ELF-1 (cell line): Measurements from ENCODE around the gene DHX16.

Source experiments
- DNase-seq: peaks from one replicate; pipeline ENCODE4 v3.0.0-alpha.2; 2016; ENCODE audit warnings: low read depth, low spot score

Gene DHX16

GRCh38 chr6:30640481-30640880 is 32.3 kb downstream of the DHX16 start:
- no peak for DNase-seq

GRCh38 chr6:30635834-30636233 is 37.0 kb downstream of the DHX16 start:
- no peak for DNase-seq

GRCh38 chr6:30626484-30627366 is 46.1 kb downstream of the DHX16 start, which contains the start of gene ATAT1:
ATAT1 (plus strand) TSS chr6:30626874.
- DNase-seq: peak; percentile 92

GRCh38 chr6:30625511-30625910 is 47.3 kb downstream of the DHX16 start:
- no peak for DNase-seq

GRCh38 chr6:30619561-30619960 is 53.2 kb downstream of the DHX16 start:
- DNase-seq: no peak

GRCh38 chr6:30618270-30618797 is 54.5 kb downstream of the DHX16 start:
- no peak for DNase-seq

GRCh38 chr6:30617565-30618269 is 55.1 kb downstream of the DHX16 start, which contains the start of gene MRPS18B:
MRPS18B (plus strand) TSS chr6:30617840; CDS start chr6:30617866, 26 bp downstream.
- DNase-seq: peak; percentile 97

- peak; percentile 100 for DNase-seq
Measured at GRCh38 chr6:30616811-30617564, 55.8 kb downstream of the DHX16 start, which contains the start of gene PPP1R10. PPP1R10 (minus strand) TSS chr6:30617243; CDS start chr6:30609944, 7,299 bp downstream.

- DNase-seq: peak; percentile 74
Measured at GRCh38 chr6:30615958-30616810, 56.6 kb downstream of the DHX16 start.

- peak; percentile 87 for DNase-seq
Measured at GRCh38 chr6:30615219-30615957, 57.4 kb downstream of the DHX16 start.

- peak; percentile 97 for DNase-seq
Measured at GRCh38 chr6:30614843-30615218, 58.0 kb downstream of the DHX16 start.

- no peak for DNase-seq
Measured at GRCh38 chr6:30614044-30614842, 58.6 kb downstream of the DHX16 start.

- no peak for DNase-seq
Measured at GRCh38 chr6:30613251-30614043, 59.4 kb downstream of the DHX16 start.

- no peak for DNase-seq
Measured at GRCh38 chr6:30612687-30613248, 60.0 kb downstream of the DHX16 start.

- no peak for DNase-seq
Measured at GRCh38 chr6:30612213-30612612, 60.6 kb downstream of the DHX16 start.

GRCh38 chr6:30611856-30612194 is 61.0 kb downstream of the DHX16 start:
- DNase-seq: no peak

GRCh38 chr6:30611150-30611855 is 61.5 kb downstream of the DHX16 start:
- no peak for DNase-seq
